A673 (cell line): ENCODE results near the gene PDCD4. TPM values are rescaled to one million over a fixed set of nuclear protein-coding genes. Genes with fewer than 3 reads are reported as not detected.

Experiments used
- BruUV-seq: library from RNA; stranded (reverse); fragments of 400-500 nt; replicated peaks from 2 replicates; lab custom pipeline; 2021; lab: Mats Ljungman, UMichigan
- CTCF ChIA-PET: fragments of 300-600 bp; sonication (Branson Sonifier 250); formaldehyde crosslinking; loops from one replicate; lab custom pipeline; 2022; ENCODE audit warnings: antibody characterized with exemption; lab: Charles Lee
- POLR2A ChIA-PET: fragments of 300-600 bp; sonication (Branson Sonifier 250); formaldehyde crosslinking; loops from one replicate; lab custom pipeline; 2022; ENCODE audit warnings: antibody characterized with exemption; ENCODE audit not compliant: low non-redundant PET; lab: Charles Lee
- DNase-seq: peaks from one replicate; pipeline ENCODE4 v3.0.0-alpha.2; 2015; ENCODE audit warnings: low spot score
- H3K27ac ChIP-seq: fragments of 200-600 bp; sonication (generic); 2 replicates; pipeline ENCODE4 v1.5.1; 2016; ENCODE audit warnings: mixed run types, low read depth, mild to moderate bottlenecking, mixed read lengths, antibody characterized with exemption, low read length; ENCODE audit not compliant: poor library complexity, severe bottlenecking
- H3K27me3 ChIP-seq: fragments of 200-600 bp; sonication (generic); replicated peaks from 2 replicates; pipeline ENCODE4 v1.6.1; 2017; ENCODE audit warnings: mixed run types, low read depth, mild to moderate bottlenecking, mixed read lengths, antibody characterized with exemption, low read length; ENCODE audit not compliant: insufficient read depth, poor library complexity
- H3K36me3 ChIP-seq: fragments of 200-600 bp; sonication (generic); 2 replicates; pipeline ENCODE4 v1.6.1; 2016; ENCODE audit warnings: mixed run types, mild to moderate bottlenecking, mixed read lengths, antibody characterized with exemption, low read length; ENCODE audit not compliant: insufficient read depth, poor library complexity, severe bottlenecking
- H3K4me1 ChIP-seq: fragments of 200-600 bp; sonication (generic); 2 replicates; pipeline ENCODE4 v1.6.1; 2017; ENCODE audit warnings: mixed run types, mild to moderate bottlenecking, mixed read lengths, antibody characterized with exemption, low read length; ENCODE audit not compliant: insufficient read depth, poor library complexity, severe bottlenecking
- H3K4me3 ChIP-seq: fragments of 200-600 bp; sonication (generic); 2 replicates; pipeline ENCODE4 v1.5.1; 2016; ENCODE audit warnings: low read depth, mixed run types, mild to moderate bottlenecking, mixed read lengths, low read length; ENCODE audit not compliant: poor library complexity, severe bottlenecking
- H3K9me3 ChIP-seq: fragments of 200-600 bp; sonication (generic); 2 replicates; pipeline ENCODE4 v1.6.1; 2016; ENCODE audit warnings: mixed run types, low read depth, mild to moderate bottlenecking, mixed read lengths, antibody characterized with exemption, low read length; ENCODE audit not compliant: poor library complexity, severe bottlenecking
- EZH2 ChIP-seq: fragments of 200-600 bp; sonication (generic); IDR thresholded peaks from 2 replicates; pipeline ENCODE4 v1.6.1; 2017; ENCODE audit warnings: borderline replicate concordance, low read depth, mild to moderate bottlenecking, mixed read lengths, antibody characterized with exemption, low read length; ENCODE audit not compliant: poor library complexity, severe bottlenecking
- intact Hi-C: fragments of 100-400 bp; cut with micrococcal nuclease; formaldehyde crosslinking; loops from one replicate; pipeline ENCODE4 v1.10.0; 2022; ENCODE audit not compliant: unreplicated experiment
- total RNA-seq: library from RNA; stranded (reverse); gene quantifications from 2 replicates; pipeline ENCODE4 v1.2.3, GENCODE V29; 2021
- TF ChIP-seq, protein P1 (sequence below): fragments of 300-800, 200-600 bp; sonication (generic); conservative IDR thresholded peaks from 2 replicates; pipeline ENCODE4 v1.5.1; 2017; ENCODE audit warnings: low read depth, mild to moderate bottlenecking, antibody characterized with exemption, low read length, moderate library complexity, mixed read lengths

PDCD4 gene
- total RNA-seq, 1 experiment from 2014 or later, result 17.3 TPM

DNA sequence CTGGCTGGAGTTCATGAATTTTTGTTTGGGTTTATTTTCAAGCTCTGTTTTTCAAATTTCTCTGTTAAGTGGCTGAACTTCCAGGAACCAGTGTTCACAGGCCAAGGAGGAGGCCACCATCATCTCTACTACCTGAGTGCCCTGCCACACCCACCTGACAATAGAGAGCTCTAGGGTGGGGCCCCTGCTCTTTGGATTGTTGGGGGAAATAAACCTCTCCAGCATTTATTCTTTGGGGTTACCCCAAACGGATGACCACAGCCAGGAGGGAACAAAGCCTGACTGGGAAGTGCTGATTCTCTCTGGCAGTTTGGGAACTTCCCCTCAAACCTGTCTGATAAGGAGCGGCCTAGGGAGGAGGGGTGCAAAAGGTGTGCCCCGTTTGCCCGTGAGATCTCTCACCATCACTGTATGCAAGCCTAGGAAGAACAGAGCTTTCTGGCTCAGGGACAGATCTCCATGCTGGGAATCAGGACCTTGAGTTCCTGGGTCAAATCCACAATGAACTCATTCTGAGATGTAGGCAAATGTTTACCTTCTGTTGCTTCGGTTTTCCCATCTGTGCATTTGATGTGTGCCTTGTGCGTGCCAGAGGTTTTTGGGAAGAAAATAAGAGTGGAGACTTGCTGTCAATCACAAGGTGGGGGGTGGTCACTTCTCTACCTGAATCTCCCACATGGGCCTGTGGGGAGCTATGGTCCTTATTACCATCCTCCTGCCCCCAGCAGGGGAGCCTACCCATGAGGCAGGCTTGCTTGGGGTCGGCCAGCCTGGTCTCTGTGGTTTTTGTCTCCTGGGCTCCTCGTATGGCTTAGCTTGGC, 27.7 kb upstream of the PDCD4 start:
- no peak overlapping the region for H3K4me3 ChIP-seq
- no peaks in the 10 kb centered on the region for H3K27me3 ChIP-seq
- H3K36me3 ChIP-seq, result no peaks in the 10 kb centered on the region
- no peak for TF ChIP-seq EZH2
- TF ChIP-seq, protein P1, sequence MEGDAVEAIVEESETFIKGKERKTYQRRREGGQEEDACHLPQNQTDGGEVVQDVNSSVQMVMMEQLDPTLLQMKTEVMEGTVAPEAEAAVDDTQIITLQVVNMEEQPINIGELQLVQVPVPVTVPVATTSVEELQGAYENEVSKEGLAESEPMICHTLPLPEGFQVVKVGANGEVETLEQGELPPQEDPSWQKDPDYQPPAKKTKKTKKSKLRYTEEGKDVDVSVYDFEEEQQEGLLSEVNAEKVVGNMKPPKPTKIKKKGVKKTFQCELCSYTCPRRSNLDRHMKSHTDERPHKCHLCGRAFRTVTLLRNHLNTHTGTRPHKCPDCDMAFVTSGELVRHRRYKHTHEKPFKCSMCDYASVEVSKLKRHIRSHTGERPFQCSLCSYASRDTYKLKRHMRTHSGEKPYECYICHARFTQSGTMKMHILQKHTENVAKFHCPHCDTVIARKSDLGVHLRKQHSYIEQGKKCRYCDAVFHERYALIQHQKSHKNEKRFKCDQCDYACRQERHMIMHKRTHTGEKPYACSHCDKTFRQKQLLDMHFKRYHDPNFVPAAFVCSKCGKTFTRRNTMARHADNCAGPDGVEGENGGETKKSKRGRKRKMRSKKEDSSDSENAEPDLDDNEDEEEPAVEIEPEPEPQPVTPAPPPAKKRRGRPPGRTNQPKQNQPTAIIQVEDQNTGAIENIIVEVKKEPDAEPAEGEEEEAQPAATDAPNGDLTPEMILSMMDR, result no peak
- BruUV-seq, result no TSS peak
- no peaks in the 10 kb centered on the region for H3K4me1 ChIP-seq
- intact Hi-C loops, result no loop called here
- POLR2A ChIA-PET, result interaction anchor here (0.6 kb wide), 1 partner anchor 247 kb away, joined by 4 read pairs; no protein-coding TSS in a partner anchor
- CTCF ChIA-PET, result no interaction called here
- no peak for DNase-seq
- no peak overlapping the region for H3K27ac ChIP-seq
- H3K9me3 ChIP-seq, result no peaks in the 10 kb centered on the region

DNA sequence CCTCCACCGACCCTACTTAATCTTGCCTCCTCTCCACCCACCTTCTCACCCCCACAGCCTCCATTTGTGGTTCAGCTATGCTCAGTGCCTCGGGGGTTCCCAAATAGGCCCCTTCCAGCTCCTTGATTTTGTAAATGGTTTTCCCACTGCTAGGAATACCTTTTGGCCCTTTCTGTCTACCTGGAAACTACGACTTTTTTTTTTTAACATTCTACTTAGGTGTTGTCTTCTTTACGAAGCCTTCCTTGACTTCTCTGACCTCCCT, 27.2 kb upstream of the PDCD4 start:
- BruUV-seq, result no TSS peak
- DNase-seq, result no peak
- no peaks in the 10 kb centered on the region for H3K9me3 ChIP-seq
- no peak overlapping the region for H3K27ac ChIP-seq
- intact Hi-C loops, result no loop called here
- ChIA-PET POLR2A (interaction anchor here (0.6 kb wide), 1 partner anchor 248 kb away, joined by 4 read pairs; no protein-coding TSS in a partner anchor), CTCF (no interaction called here)
- TF ChIP-seq, protein P1, result no peak
- no peak for TF ChIP-seq EZH2
- H3K27me3 ChIP-seq, result no peaks in the 10 kb centered on the region
- no peaks in the 10 kb centered on the region for H3K36me3 ChIP-seq
- no peak overlapping the region for H3K4me3 ChIP-seq
- H3K4me1 ChIP-seq, result no peaks in the 10 kb centered on the region

DNA sequence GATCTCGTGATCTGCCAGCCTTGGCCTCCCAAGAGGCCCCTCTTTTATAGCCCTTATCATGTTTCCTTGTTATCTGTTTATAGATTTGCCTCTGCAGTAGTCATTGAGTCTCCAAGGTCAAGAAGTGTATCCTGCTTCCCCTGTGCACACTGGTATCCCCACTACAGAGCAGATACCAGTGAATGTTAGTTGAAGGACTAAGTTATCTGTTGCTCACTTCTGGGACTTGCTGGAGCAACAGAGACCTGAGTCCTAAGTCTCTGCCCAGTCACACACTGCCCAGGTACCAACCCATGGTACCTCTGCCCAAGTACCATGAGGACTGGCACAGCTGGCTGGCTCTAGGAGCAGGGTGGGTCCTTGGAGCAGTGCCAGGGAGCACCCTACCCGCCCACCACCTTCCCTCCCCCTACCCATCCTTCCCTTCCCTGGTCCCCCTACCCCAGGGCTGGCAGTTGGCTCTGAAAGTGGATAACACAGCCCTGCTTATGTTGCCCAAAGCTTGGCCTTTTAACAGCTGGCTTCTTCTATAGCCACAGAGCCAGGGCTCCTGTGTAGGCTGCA, 26.5 kb upstream of the PDCD4 start:
- H3K4me3 ChIP-seq, result no peak overlapping the region
- TF ChIP-seq, protein P1, result no peak
- TF ChIP-seq EZH2, result no peak
- H3K27me3 ChIP-seq, result no peaks in the 10 kb centered on the region
- H3K9me3 ChIP-seq, result no peaks in the 10 kb centered on the region
- intact Hi-C loops, result no loop called here
- H3K4me1 ChIP-seq, result no peaks in the 10 kb centered on the region
- BruUV-seq, result no TSS peak
- no peaks in the 10 kb centered on the region for H3K36me3 ChIP-seq
- H3K27ac ChIP-seq, result no peak overlapping the region
- ChIA-PET CTCF (no interaction called here), POLR2A (no interaction called here)
- DNase-seq, result no peak
